Neural progenitor cell (in vitro differentiated cells): ENCODE results near the gene UTP15.

Source experiments
- EZH2 ChIP-seq: fragments of 200-600 bp; sonication (generic); IDR thresholded peaks from 2 replicates; pipeline ENCODE4 v1.6.1; 2017; ENCODE audit warnings: antibody characterized with exemption, mild to moderate bottlenecking, moderate library complexity
- EZH2phosphoT487 ChIP-seq: fragments of 200-600 bp; sonication (generic); IDR thresholded peaks from 2 replicates; pipeline ENCODE4 v1.6.1; 2017; ENCODE audit warnings: antibody characterized with exemption
- TF ChIP-seq, protein P1 (sequence below): fragments of 200-600 bp; sonication (generic); IDR thresholded peaks from 2 replicates; pipeline ENCODE4 v1.5.1; 2017; ENCODE audit warnings: antibody characterized with exemption, mild to moderate bottlenecking

- TF ChIP-seq, protein P1, sequence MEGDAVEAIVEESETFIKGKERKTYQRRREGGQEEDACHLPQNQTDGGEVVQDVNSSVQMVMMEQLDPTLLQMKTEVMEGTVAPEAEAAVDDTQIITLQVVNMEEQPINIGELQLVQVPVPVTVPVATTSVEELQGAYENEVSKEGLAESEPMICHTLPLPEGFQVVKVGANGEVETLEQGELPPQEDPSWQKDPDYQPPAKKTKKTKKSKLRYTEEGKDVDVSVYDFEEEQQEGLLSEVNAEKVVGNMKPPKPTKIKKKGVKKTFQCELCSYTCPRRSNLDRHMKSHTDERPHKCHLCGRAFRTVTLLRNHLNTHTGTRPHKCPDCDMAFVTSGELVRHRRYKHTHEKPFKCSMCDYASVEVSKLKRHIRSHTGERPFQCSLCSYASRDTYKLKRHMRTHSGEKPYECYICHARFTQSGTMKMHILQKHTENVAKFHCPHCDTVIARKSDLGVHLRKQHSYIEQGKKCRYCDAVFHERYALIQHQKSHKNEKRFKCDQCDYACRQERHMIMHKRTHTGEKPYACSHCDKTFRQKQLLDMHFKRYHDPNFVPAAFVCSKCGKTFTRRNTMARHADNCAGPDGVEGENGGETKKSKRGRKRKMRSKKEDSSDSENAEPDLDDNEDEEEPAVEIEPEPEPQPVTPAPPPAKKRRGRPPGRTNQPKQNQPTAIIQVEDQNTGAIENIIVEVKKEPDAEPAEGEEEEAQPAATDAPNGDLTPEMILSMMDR = no peak
- TF ChIP-seq EZH2 (no peak), EZH2phosphoT487 (no peak)
Measured at GRCh38 chr5:73529081-73529480, 36.5 kb upstream of the UTP15 start.
